Smooth muscle cell (in vitro differentiated cells): ENCODE results near the gene LILRB5. TPM values are rescaled to one million over a fixed set of nuclear protein-coding genes. Genes with fewer than 3 reads are reported as not detected.
"Not testable (repeated sequence)": the region's sequence is repeated elsewhere in the genome, so short reads cannot be mapped to it uniquely, and the experiment has no call there.

Experiments
- DNase-seq: peaks from one replicate; lab custom pipeline; 2025; ENCODE audit not compliant: unreplicated experiment; lab: John Stamatoyannopoulos, UW
- H2AFZ ChIP-seq: fragments of 200-600 bp; sonication (generic); 2 replicates; pipeline ENCODE4 v1.6.0; 2016; ENCODE audit warnings: antibody characterized with exemption, low read depth, mild to moderate bottlenecking
- H3F3A ChIP-seq: fragments of 200-600 bp; sonication (generic); 2 replicates; pipeline ENCODE4 v1.6.0; 2017; ENCODE audit warnings: antibody characterized with exemption, low read depth
- H3K27ac ChIP-seq: fragments of 200-600 bp; sonication (generic); 2 replicates; pipeline ENCODE4 v1.5.1; 2016; ENCODE audit warnings: low read depth, mild to moderate bottlenecking
- H3K27me3 ChIP-seq: fragments of 200-600 bp; sonication (generic); 2 replicates; pipeline ENCODE4 v1.6.1; 2016; ENCODE audit warnings: low read depth, mild to moderate bottlenecking
- H3K36me3 ChIP-seq: fragments of 200-600 bp; sonication (generic); 2 replicates; pipeline ENCODE4 v1.5.1; 2016; ENCODE audit warnings: low read depth
- H3K4me1 ChIP-seq: fragments of 200-600 bp; sonication (generic); 2 replicates; pipeline ENCODE4 v1.5.1; 2016; ENCODE audit warnings: low read depth
- H3K4me2 ChIP-seq: fragments of 200-600 bp; sonication (generic); 2 replicates; pipeline ENCODE4 v1.6.0; 2016; ENCODE audit warnings: mild to moderate bottlenecking
- H3K4me3 ChIP-seq: fragments of 200-600 bp; sonication (generic); 2 replicates; pipeline ENCODE4 v1.5.1; 2016; ENCODE audit warnings: mild to moderate bottlenecking
- H3K79me2 ChIP-seq: fragments of 200-600 bp; sonication (generic); 2 replicates; pipeline ENCODE4 v1.6.0; 2016; ENCODE audit warnings: low read depth, mild to moderate bottlenecking
- H3K9ac ChIP-seq: fragments of 200-600 bp; sonication (generic); 2 replicates; pipeline ENCODE4 v1.6.0; 2016; ENCODE audit warnings: low read depth
- H3K9me3 ChIP-seq: fragments of 200-600 bp; sonication (generic); replicated peaks from 2 replicates; pipeline ENCODE4 v1.5.1; 2016; ENCODE audit warnings: low read depth
- H4K20me1 ChIP-seq: fragments of 200-600 bp; sonication (generic); 2 replicates; pipeline ENCODE4 v1.6.0; 2016; ENCODE audit warnings: low read depth
- WGBS: methylation state at CpG from one replicate; pipeline ENCODE4 v1.1.7; 2016; ENCODE audit warnings: low lambda C conversion rate; 5-methylcytosine and 5-hydroxymethylcytosine counted together
- polyA plus RNA-seq: library from polyadenylated mRNA; unstranded; fragments of >200 nt; fragmentation: Nextera tagmentation; extraction: Ambion mirVana; gene quantifications from 2 replicates; pipeline ENCODE4 v1.2.1, GENCODE V29; 2016
- total RNA-seq: library from RNA; depleted of rRNA; stranded (reverse); fragments of >200 nt; gene quantifications from 2 replicates; pipeline ENCODE4 v1.2.3, GENCODE V29; 2014
- TF ChIP-seq, protein P1 (sequence below): fragments of 200-600 bp; sonication (generic); IDR thresholded peaks from 2 replicates; pipeline ENCODE4 v1.5.1; 2017; ENCODE audit warnings: borderline replicate concordance, mild to moderate bottlenecking, antibody characterized with exemption; ENCODE audit not compliant: insufficient read depth, poor library complexity, severe bottlenecking

LILRB5 gene
- total and polyA plus RNA-seq, 2 experiments from 2014 or later = not detected

DNA sequence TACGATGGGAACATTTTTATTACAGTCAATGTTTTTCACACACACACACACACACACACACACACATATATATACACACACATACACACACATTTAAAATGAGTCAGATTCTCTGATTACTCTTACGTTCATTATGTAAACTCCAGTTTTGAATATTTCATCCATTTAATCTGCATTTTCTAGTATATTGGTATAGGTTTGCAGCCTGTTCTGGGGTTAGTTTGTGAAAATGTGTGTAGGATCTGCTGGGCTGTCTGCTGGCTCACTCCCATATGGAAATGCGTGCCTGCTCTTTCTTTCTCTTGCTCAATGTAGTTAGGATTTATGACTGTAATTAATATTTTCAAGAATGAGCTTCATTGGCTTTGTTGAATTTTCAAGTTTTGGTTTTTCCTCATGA, 16.7 kb upstream of the LILRB5 start:
- Histone ChIP-seq H3K9me3 (no peaks in the 10 kb centered on the region), H3F3A (no peaks in the 10 kb centered on the region), H4K20me1 (no peaks in the 10 kb centered on the region), H3K4me3 (no peak overlapping the region), H2AFZ (no peak overlapping the region), H3K79me2 (no peaks in the 10 kb centered on the region), H3K4me2 (no peak overlapping the region), H3K36me3 (no peaks in the 10 kb centered on the region), H3K4me1 (no peaks in the 10 kb centered on the region), H3K9ac (no peak overlapping the region), H3K27ac (no peak overlapping the region), H3K27me3 (no peaks in the 10 kb centered on the region)
- 88% methylated on average over 3 of the region's 3 CpGs for WGBS
- DNase-seq = no peak
- TF ChIP-seq, protein P1, sequence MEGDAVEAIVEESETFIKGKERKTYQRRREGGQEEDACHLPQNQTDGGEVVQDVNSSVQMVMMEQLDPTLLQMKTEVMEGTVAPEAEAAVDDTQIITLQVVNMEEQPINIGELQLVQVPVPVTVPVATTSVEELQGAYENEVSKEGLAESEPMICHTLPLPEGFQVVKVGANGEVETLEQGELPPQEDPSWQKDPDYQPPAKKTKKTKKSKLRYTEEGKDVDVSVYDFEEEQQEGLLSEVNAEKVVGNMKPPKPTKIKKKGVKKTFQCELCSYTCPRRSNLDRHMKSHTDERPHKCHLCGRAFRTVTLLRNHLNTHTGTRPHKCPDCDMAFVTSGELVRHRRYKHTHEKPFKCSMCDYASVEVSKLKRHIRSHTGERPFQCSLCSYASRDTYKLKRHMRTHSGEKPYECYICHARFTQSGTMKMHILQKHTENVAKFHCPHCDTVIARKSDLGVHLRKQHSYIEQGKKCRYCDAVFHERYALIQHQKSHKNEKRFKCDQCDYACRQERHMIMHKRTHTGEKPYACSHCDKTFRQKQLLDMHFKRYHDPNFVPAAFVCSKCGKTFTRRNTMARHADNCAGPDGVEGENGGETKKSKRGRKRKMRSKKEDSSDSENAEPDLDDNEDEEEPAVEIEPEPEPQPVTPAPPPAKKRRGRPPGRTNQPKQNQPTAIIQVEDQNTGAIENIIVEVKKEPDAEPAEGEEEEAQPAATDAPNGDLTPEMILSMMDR = no peak

- not testable (repeated sequence) for H3K4me3 ChIP-seq, DNase-seq, H3K27ac ChIP-seq, H3K4me1 ChIP-seq, H3K9me3 ChIP-seq, H3K27me3 ChIP-seq, H2AFZ ChIP-seq, H4K20me1 ChIP-seq, H3K79me2 ChIP-seq, H3K9ac ChIP-seq, H3K4me2 ChIP-seq, H3F3A ChIP-seq, H3K36me3 ChIP-seq
- 76% methylated on average over 5 of the region's 5 CpGs for WGBS
Measured at GRCh38 chr19:54272181-54272580, 15.1 kb upstream of the LILRB5 start.

DNA sequence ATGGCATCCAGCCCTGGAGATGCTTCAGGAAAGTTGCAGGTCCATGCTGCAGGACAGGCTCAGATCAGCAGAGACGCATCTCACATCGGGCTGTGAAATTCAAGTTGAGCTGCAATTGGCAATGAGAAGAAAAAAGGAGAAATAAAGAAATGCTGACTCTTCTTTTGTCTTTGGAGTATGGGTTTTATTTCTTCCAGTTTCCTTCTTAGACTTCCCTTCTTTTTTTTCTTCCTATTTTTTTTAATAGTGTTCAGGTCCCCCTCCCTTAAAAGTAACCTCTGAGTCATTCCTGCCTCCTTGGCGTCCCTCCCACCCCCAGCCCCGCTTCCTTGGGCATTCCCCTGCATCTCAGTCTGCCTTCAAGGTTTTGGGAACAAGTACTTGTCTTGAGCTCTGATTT, 14.5 kb upstream of the LILRB5 start:
- H3K36me3 ChIP-seq, H3K4me3 ChIP-seq, H3K9me3 ChIP-seq, H2AFZ ChIP-seq, H3K4me2 ChIP-seq, H3K79me2 ChIP-seq, DNase-seq, H3K4me1 ChIP-seq, H3K9ac ChIP-seq, H3K27me3 ChIP-seq, H3K27ac ChIP-seq, H3F3A ChIP-seq, H4K20me1 ChIP-seq: not testable (repeated sequence)
- WGBS = 78% methylated on average over 4 of the region's 4 CpGs

- DNase-seq = no peak
- Histone ChIP-seq H3K4me3 (no peak overlapping the region), H3K27ac (no peak overlapping the region), H3K27me3 (peaks cover 9% of the 10 kb centered on the region), H3K79me2 (no peaks in the 10 kb centered on the region), H3K9me3 (no peaks in the 10 kb centered on the region), H4K20me1 (no peaks in the 10 kb centered on the region), H3K4me2 (no peak overlapping the region), H3F3A (no peaks in the 10 kb centered on the region), H2AFZ (no peak overlapping the region), H3K36me3 (no peaks in the 10 kb centered on the region), H3K9ac (no peak overlapping the region), H3K4me1 (no peaks in the 10 kb centered on the region)
- WGBS = 79% methylated on average over 8 of the region's 8 CpGs
- TF ChIP-seq, protein P1 = no peak
Measured at GRCh38 chr19:54271106-54271505, 14.0 kb upstream of the LILRB5 start.

DNA sequence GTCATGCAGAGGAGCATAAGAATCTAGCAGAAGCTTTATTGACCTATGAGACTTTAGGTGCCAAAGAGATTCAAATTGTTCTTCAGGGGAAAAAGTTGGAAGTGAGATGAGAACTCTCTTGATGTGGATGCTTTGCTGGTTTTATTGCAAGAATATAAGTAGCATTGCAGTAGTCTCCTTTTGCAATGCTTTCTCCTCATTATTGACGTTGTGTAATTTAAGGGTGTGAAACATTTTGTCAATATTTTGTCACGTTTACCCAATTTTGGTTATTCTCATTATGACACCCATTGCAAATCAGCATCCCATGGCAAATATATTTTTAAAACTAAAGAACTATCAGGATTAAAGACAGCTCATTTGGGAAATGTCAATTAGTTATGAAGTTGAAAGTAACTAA, 11.9 kb upstream of the LILRB5 start:
- Histone ChIP-seq H3K9me3 (no peaks in the 10 kb centered on the region), H3K4me3 (no peak overlapping the region), H3K9ac (no peak overlapping the region), H2AFZ (no peak overlapping the region), H3F3A (no peaks in the 10 kb centered on the region), H4K20me1 (no peaks in the 10 kb centered on the region), H3K4me2 (no peak overlapping the region), H3K36me3 (no peaks in the 10 kb centered on the region), H3K79me2 (no peaks in the 10 kb centered on the region), H3K27ac (no peak overlapping the region), H3K4me1 (no peaks in the 10 kb centered on the region), H3K27me3 (peaks cover 9% of the 10 kb centered on the region)
- TF ChIP-seq, protein P1 = no peak
- WGBS = 59% methylated on average over 2 of the region's 2 CpGs
- DNase-seq = no peak
